ENCODE results near the gene PRR22.
"Not testable (repeated sequence)": the region's sequence is repeated elsewhere in the genome, so short reads cannot be mapped to it uniquely, and the experiment has no call there.

The PRR22 gene

DNA sequence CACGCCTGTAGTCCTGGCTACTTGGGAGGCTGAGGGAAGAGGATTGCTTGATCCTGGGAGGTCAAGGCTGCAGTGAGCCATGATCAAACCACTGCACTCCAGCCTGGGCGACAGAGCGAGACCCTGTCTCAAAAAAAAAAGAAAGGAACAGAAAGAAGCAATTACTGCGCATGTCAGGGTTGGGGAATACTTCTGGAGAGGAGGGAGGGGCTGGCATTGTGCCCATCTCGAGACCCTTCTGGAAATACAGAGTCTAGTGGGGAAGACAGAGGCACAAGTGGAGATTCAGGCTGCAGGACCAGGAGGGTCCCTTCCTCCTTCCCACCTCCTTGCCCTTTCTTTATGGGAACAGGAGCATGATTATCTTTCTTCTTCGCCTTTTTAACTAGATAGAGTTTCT lies 30.8 kb downstream of the PRR22 start:
- DNase-seq: no peak

DNA sequence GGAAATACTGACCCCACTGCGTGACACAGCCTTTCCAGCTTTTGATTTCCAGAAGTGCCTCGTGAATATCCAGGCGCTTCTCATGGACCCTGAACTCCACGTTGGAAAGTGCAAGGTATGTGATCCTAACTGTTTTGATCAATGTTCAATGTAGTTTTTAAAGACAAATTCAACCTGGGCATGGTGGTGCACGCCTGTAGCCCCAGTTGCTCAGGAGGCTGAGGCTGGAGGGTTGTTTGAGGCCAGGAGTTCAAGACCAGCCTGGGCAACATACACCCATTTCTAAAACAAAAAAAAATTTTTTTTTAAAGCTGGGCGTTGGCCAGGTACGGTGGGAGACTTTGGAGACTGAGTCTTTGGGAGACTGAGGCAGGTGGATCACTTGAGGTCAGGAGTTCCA lies 32.8 kb downstream of the PRR22 start:
- DNase-seq: no peak

DNA sequence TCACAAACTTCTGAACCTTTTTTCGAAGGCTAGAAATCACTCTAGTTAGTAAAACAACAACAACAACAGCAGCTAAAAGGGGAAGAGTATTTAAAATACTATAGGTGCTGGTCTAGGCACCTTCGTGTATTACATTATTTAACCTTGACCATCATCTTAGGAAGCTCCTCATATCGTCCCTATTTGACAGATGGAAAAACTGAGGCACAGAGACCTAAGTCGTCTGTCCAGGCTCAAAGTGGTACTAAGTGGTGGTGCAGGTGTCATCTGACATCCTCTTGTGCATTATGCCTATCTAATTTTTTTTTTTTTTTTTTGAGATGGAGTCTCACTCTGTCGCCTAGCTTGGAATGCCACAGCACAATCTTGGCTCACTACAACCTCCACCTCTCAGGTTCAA lies 35.0 kb downstream of the PRR22 start:
- DNase-seq: no peak

DNA sequence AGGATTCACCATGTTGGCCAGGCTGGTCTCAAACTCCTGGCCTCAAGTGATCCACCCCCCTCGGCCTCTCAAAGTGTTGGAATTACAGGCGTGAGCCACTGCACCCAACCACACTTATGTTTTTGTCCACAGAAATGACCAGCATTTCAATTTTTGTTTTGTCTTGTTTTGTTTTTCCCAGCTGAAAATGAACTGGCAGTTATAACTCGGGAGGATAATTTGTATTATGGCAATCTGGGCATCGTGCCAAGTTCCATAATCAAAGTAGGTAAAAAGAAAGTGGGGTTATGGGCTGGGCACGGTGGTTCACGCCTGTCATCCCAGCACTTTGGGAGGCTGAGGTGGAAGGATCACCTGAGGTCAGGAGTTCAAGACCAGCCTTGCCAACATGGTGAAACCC lies 35.6 kb downstream of the PRR22 start:
- not testable (repeated sequence) for DNase-seq

DNA sequence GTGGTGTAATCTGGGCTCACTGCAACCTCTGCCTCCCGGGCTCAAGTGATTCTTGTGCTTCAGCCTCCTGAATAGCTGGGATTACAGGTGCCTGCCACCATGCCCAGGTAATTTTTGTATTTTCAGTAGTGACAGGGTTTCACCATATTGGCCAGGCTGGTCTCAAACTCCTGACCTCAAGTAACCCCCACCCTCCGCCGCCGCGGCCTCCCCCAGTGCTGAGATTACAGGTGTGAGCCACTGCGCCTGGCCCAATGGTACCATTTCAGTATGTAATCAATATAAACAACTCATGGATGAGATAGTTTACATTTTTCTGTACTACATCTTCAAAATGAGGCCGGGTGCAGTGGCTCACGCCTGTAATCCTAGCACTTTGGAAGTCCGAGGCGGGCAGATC lies 39.5 kb downstream of the PRR22 start:
- not testable (repeated sequence) for DNase-seq

DNA sequence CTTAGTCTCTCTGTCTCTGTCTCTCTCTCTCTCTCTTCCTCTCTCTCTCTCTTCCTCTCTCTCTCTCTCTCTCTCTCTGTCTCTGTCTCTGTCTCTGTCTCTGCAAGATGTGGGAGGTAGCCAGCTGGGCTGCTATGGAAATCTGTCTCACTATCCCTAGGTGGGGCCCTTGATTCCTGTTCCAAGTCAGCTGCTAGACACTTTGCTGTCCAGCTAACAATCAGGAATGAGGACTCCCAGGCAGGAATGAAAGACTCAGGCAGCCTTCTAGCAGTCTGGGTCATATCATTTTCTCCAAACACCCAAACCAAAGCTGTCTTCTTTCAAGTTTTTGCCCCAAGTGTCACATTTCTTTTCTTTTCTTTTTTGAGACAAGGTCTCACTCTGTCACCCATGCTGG lies 40.9 kb downstream of the PRR22 start:
- no peak for DNase-seq

DNA sequence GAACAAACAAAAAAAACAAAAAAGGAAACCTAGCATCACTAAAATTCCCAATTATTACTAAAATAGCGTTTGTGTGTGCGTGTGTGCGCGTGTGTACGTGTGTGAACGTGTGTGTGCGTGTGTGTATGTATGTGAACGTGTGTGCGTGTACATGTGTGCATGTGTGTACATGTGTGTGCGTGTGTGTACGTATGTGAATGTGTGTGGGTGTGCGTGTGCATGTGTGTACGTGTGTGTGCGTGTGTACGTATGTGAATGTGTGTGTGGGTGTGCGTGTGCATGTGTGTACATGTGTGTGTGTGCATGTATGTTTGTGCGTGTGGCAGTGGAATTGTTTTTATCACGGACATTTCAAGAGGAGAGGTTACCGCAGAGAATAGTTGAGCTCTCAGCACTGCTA lies 42.5 kb downstream of the PRR22 start:
- no peak for DNase-seq

DNA sequence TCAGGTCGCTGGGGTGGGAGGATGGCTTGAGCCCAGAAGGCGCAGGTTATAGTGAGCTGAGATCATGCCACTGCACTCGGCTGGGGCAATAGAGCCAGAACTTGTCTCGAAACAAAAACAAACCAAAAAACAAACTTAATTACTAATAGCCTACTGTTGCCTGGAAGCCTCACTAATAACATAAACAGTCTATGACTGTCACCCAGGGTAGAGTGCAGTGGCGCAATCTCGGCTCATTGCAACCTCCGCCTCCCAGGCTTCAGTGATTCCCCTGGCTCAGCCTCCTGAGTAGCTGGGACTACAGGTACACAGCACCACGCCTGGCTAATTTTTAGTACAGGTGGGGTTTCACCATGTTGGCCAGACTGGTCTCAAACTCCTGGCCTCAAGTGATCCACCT lies 46.1 kb downstream of the PRR22 start:
- no peak for DNase-seq

DNA sequence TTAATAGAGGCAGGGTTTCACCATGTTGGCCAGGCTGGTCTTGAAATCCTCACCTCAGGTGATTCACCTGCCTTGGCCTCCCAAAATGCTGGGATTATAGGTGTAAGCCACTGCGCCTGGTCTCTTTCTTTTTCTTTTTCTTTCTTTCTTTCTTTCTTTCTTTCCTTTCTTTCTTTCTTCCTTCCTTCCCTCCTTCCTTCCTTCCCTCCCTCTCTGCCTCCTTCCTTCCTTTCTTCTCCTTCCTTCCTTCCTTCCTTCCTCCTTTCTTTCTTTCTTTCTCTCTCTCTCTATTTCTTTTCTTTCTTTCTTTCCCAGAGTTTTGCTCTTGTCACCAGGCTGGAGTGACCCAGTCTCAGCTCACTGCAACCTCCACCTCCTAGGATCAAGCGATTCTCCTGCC lies 51.4 kb downstream of the PRR22 start:
- not testable (repeated sequence) for DNase-seq

Data from amygdala (tissue), 56 donors.